GM12872 (cell line): ENCODE measurements around the gene HOXB2.
A peak's percentile ranks its signal among the peaks of the same experiment; 100 is the strongest.

Source experiments
- TF ChIP-seq, protein P1 (sequence below): IDR thresholded peaks from 3 replicates; pipeline ENCODE4 v1.5.1; 2011; ENCODE audit warnings: low read depth, mild to moderate bottlenecking, low read length, moderate library complexity; ENCODE audit not compliant: insufficient read depth

HOXB2 gene

GRCh38 chr17:48545022-48545375 is at the start of gene HOXB2:
TSS of gene HOXB2 (minus strand) at chr17:48545109. CDS start at chr17:48544911, 198 bp downstream.
- TF ChIP-seq, protein P1, sequence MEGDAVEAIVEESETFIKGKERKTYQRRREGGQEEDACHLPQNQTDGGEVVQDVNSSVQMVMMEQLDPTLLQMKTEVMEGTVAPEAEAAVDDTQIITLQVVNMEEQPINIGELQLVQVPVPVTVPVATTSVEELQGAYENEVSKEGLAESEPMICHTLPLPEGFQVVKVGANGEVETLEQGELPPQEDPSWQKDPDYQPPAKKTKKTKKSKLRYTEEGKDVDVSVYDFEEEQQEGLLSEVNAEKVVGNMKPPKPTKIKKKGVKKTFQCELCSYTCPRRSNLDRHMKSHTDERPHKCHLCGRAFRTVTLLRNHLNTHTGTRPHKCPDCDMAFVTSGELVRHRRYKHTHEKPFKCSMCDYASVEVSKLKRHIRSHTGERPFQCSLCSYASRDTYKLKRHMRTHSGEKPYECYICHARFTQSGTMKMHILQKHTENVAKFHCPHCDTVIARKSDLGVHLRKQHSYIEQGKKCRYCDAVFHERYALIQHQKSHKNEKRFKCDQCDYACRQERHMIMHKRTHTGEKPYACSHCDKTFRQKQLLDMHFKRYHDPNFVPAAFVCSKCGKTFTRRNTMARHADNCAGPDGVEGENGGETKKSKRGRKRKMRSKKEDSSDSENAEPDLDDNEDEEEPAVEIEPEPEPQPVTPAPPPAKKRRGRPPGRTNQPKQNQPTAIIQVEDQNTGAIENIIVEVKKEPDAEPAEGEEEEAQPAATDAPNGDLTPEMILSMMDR = no peak

GRCh38 chr17:48593840-48594537 is 49.1 kb upstream of the HOXB2 start:
- TF ChIP-seq, protein P1 = peak; percentile 98

DNA sequence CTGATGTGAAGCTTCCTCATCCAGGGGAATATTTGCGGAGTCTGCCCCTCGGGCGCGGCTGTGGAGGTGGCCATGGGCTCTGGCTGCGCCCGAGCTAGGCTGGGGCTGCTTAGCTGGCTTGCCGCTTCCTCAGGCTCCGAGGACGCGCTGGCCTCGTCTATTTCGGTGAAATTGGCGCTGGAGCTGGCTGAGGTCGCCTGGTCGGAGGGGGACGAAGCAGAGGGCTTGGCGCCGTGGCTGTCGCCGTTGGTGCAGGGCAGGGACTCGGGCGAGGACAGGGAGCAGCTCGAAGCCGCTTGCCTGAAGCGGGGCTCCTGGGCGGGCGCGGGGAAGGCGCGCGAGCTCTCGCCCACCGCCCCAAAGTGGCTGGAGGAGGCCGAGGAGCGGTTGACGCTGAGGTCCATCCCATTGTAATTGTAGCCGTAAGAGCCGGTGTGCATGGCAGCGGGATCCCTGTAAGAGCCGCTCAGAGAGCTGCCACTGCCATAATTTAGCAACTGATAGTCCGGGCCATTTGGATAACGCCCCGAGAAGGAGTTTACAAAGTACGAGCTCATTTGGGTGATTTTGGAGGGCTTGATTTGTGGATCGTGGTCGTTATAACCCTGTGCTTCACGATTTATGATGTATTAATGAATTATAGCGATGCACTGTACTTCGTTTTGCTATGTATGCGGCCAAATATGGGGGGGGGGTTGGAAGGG is 48.4 kb upstream of the HOXB2 start, which contains the start of gene HOXB5:
TSS of gene HOXB5 (minus strand) at position 654 of the 704 bp plus-strand sequence. CDS start at position 557, 97 bp downstream.
- TF ChIP-seq, protein P1 = no peak

- TF ChIP-seq, protein P1 = no peak
Measured at GRCh38 chr17:48592577-48592976, 47.7 kb upstream of the HOXB2 start.

DNA sequence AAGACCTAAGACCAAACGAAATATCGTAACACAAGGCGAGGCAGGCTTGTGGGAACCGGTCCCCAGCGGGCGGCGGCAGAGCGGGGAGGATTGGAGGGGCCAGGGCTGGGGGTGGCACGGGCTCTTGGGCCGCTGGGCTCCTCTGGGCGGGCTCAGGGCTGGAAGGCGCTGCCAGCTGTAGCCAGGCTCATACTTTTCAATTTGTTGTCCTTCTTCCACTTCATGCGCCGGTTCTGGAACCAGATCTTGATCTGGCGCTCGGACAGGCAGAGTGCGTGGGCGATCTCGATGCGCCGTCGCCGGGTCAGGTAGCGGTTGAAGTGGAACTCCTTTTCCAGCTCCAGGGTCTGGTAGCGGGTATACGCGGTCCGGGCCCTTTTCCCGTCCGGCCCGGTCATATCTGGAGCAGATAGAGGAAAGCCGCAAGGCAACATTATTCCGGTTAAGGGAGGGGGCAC is 47.2 kb upstream of the HOXB2 start:
- TF ChIP-seq, protein P1 = no peak

DNA sequence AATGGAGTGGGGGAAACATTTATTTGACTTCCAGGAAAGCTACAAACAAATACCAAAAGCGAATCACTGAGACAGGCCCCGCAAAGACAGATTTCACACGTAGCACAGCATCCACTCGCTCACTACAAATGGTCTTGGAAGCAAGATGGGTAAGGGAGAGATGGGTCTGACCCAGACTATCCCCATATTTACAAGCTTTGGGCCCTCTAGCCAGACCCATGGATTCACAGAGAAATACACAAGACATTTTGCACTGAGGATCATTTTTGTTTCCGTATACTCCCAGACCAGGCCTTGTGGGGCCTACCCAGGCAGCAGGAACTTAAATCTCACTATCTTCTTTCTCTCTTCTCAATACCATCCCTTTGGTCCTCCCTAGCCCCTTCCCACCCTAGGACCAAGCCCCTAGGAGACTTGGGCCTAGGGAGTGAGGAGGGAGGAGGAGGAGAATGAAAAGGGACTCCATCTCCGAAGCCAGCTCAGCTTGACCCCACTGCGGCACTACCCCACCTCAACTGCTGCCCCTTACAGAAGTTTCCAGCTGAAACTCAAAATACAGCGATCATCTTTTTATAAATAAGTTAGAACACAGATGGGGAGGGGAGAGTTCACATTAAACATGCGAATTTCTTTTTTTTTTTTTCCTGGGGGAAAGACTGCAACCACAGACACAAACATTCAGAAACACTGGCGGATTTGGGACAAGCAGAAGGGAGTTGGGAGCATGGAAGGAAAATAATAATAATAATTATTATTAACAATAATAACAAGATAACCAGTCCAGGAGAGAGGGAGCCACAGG is 46.5 kb upstream of the HOXB2 start:
- TF ChIP-seq, protein P1 = no peak

- TF ChIP-seq, protein P1 = no peak
Measured at GRCh38 chr17:48590607-48591161, 45.8 kb upstream of the HOXB2 start.
